DMS153 treated with DMSO at 0.1 percent for 48 hours (cell line): ENCODE measurements around the gene FAM53B.

Experiments used
- DNase-seq: peaks from one replicate; lab custom pipeline; 2025; ENCODE audit not compliant: unreplicated experiment; lab: John Stamatoyannopoulos, UW

The FAM53B gene

GRCh38 chr10:124637091-124637700, 107.0 kb downstream of the FAM53B start:
- no peak for DNase-seq

- DNase-seq: no peak
Measured at GRCh38 chr10:124636271-124636995, 107.7 kb downstream of the FAM53B start.

- DNase-seq: no peak
Measured at GRCh38 chr10:124632566-124632965, 111.6 kb downstream of the FAM53B start.

- DNase-seq: peak; percentile 53
Measured at GRCh38 chr10:124632064-124632531, 112.1 kb downstream of the FAM53B start.

- no peak for DNase-seq
Measured at GRCh38 chr10:124630551-124630950, 113.6 kb downstream of the FAM53B start.

GRCh38 chr10:124629842-124630241, 114.3 kb downstream of the FAM53B start:
- DNase-seq: no peak

GRCh38 chr10:124629415-124629814, 114.8 kb downstream of the FAM53B start:
- no peak for DNase-seq

GRCh38 chr10:124628676-124629021, 115.5 kb downstream of the FAM53B start:
- DNase-seq: no peak

- DNase-seq: no peak
Measured at GRCh38 chr10:124627866-124628675, 116.1 kb downstream of the FAM53B start.

- peak; percentile 15 for DNase-seq
Measured at GRCh38 chr10:124626759-124627380, 117.3 kb downstream of the FAM53B start.

GRCh38 chr10:124625831-124626238, 118.3 kb downstream of the FAM53B start:
- no peak for DNase-seq

GRCh38 chr10:124624895-124625294, 119.3 kb downstream of the FAM53B start:
- DNase-seq: peak; percentile 37

GRCh38 chr10:124624466-124624865, 119.7 kb downstream of the FAM53B start:
- DNase-seq: no peak

GRCh38 chr10:124624006-124624405, 120.2 kb downstream of the FAM53B start:
- DNase-seq: no peak

- DNase-seq: no peak
Measured at GRCh38 chr10:124622866-124623536, 121.2 kb downstream of the FAM53B start.

- no peak for DNase-seq
Measured at GRCh38 chr10:124622158-124622557, 122.0 kb downstream of the FAM53B start.

GRCh38 chr10:124621637-124622036, 122.5 kb downstream of the FAM53B start:
- DNase-seq: no peak

- no peak for DNase-seq
Measured at GRCh38 chr10:124619802-124620490, 124.2 kb downstream of the FAM53B start.

GRCh38 chr10:124619195-124619594, 125.0 kb downstream of the FAM53B start:
- peak; percentile 60 for DNase-seq

GRCh38 chr10:124618470-124619073, 125.6 kb downstream of the FAM53B start:
- DNase-seq: no peak
